T-helper 2 cell (primary cell): ENCODE data around the gene PELI2.
A peak's percentile ranks its signal among the peaks of the same experiment; 100 is the strongest.

Experiments used
- DNase-seq, 5 experiments: peaks; one replicate each; pipeline versions ENCODE4 v3.0.0 to v3.0.0-alpha.2; 2012 to 2022

The PELI2 gene

DNA sequence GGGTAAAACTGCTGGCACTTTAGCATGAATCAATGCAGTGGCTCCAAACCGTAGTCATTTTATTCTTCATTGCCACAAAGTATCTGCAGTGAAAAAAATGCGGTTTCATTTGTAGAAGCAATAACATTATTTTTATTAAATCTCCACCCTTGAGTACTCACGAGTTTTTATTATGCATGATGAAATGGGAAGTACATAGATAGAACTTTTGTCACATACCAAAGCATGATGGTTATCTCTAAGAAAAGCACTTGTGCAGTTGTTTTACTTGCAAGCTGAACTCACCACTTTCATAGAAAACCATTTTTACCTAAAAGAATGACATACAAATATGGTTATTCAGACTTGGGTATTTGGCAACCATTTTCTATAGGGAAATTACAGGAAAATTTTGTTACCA is 90.3 kb downstream of the PELI2 start:
- DNase-seq = no peak

DNA sequence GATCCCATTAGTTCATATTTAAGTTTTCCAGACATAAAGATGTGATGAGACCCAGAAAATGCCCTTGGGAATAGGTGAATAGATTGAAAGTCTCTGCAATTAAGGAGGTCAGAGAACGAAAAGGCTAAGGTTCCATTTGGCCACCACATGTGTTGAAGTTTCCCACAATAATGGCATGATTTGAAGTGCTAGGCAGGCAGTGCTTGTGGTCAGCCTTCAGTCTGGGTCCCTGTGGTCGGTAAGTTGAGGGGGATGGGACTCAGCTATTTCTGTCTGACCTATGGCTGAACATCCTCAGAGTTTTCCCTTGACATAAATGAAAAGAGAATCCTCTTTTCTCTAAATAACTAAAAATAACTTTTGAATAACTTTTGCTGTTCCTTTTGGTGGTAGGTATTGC is 92.4 kb downstream of the PELI2 start:
- DNase-seq = no peak

DNA sequence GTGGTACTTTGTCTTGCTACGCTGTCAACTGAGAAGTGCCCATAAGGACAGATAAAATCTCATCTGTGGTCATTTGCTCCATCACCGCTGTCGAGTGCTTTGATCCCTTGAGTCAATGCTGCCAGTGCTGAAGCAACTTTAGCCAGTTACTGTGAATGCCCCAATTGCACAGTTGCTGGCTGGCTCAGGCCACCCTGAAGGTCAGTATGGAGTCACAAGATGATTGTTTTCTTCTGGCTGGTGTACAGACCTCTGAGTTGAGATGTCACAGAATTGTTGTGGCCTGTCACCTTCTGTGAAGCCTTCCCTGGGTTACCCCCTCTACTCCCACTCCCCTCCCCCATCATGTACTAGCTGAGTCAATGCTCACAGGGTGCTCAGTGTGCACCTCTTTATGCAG is 92.9 kb downstream of the PELI2 start:
- DNase-seq = no peak

DNA sequence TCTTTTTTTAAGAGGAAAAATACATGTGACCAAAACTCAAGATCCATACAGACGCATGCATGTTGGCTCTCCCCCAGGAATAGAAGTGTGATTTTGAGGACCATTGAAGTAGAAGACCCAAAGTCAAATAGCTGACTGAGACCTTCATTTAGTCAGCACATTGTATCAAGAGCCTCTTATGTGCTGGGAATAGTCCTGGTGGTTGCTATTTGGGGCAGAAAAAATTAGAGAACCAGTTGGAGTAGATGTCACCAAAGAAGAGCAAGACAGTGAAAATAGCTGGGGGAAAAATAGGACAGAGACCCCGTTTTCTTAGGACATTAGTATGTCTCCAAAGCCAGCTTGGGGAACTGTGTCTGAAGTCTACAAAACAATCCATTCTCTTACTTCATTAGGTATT is 93.6 kb downstream of the PELI2 start:
- no peak for DNase-seq

DNA sequence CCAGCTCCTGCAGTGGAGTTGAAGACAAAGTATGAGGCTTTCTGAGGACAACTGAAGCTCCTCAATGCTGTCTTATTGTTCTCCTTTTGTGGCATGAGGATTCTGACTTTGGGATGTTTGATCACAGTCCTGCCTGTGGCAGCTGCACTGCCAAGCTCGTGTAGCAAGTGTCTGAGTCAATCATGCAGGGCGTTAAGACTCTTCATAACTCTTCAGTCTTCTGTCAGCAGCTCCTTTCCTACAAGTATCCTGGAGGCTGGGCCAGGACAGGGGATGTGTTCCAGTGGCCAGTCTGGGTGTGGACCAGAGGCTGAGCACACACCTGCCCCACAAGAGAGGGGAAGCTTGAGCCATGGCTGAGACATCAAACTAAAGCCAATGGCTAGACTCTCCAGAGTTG is 94.3 kb downstream of the PELI2 start:
- no peak for DNase-seq

DNA sequence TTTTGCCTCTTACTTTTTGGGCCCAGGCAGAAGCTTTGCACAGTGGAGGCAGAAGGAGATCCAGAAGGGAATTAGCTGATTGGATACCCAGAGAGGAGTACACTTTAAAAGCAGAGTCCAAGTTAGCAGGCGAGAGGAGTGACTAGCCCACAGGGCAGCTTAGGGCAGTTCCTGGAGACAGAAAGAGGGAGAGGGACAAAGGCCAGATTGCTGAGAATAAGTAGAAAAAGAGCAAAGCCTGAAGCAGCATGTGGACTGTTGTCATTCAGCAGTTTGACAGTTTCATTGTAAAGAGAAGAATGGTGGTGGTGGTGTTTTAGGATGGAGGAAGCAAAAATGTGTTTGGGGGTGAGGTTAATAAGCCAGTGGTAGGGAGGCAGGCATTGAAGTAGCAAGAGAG is 95.1 kb downstream of the PELI2 start:
- DNase-seq = no peak

DNA sequence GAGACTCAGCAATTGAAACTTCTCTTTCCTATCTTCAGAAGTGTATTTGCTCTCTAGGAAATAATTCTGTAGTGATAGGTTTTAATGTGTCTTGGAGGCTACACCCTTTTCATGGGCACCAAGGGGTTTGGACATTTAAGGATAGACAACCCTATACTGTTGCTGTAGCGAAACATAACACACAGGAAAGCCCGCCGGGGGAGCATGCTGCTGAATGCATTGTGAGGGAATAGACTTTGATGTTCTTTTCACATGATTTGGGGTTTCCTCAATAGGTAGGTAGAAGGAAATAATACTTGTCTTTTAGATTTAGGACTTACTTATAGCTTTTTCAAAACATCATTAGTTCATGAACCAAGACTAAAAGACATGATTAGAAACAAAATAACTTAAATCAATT is 97.0 kb downstream of the PELI2 start:
- no peak for DNase-seq

DNA sequence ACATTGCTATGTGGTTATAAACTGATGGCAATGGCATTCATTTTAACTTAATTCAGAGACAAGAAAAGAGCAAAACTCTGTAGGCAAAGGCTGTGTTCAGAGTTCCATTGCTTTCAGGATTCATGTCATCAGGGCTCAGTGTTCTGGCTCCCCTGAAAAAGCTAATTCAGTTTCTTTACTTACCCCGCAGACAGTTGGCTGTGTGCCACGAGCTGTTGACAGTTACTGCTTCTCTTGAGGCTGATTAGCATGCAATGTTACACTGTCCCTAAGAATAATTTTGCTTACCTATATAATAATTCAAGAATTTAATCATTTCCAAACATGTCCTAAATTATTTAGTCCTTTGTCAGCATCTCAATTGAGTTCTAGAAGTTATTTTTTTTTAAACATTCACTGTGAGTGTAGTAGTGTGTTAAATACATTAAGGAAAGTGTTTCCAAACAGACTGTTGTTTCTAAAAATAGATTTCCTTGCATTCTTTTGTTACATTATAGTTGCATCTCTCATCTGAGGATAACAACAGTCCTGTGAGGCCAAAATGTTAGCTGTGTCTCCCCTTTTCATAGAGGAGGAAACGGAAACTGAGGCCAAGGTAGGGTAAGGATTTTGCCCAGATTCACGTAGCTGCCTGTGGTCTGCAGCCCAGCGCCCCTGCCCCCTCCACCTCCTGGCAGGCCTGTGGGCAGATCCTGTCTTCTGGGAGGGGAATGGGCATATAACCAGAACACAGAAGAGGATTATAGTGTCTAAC is 98.6 kb downstream of the PELI2 start:
- DNase-seq = peak in 1 of 5 experiments; percentile 16

DNA sequence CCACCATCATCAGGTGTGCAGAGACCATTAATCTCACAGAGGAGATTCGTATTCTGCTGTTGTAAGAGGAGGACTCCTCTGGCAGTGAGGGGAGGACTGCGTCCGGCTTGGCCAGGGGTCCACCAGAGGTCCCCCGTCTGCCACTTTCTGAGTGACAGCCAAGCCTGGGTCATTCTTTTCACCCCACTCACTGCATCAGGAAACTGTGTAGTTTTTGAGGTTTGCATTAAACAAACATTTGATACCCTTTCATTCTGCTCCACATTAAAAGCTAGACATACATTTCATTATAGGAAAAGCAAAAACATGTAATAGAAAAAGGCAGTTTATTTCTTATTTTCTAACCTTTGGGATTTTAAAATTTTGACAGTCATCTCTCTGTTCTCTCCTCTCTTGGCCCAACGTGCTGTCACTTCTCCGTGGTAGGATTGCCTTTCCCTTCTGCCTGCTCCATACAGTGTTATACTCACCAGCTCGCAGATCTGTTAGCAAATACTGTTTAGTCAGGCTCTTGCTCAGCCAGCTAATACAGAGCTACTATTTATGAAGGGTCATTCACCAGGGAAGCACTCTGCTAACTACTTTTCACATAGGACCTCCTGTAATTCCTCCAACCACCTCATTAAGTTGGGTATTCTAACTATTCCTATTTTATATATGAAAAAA is 99.3 kb downstream of the PELI2 start:
- no peak for DNase-seq

DNA sequence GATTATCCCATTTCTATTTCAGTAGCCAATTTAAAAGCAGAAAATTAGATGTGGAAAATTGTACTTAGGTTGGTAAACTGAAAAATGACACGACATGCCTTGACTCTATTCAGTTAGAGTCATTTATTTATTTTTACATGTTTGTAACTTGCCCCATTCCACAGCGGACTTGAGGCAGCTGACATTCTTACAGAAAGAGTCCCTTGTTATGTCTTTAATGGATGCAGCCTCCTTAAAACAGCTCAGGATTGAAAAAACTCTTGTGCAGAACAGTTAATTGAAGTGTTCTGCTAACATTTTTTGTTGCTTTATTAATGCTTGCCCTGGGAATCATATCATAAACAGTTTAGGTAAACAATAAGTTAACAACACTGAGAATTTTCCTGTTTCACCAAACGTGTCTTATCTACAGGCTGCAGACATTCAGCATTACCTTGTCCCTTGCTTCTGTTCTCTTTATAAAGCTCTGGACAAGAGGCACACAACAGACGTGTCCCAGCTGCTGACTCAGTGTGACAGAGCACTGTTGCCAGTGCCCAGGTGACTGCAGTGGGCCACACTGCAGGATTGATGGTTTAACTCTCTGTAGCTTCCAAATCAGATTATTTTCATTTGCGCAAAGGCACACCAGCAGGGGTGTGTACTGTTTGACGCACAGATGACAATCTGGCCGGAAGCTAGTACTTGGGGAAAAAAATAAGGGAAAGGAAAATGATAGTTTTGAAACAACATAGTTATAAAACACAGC is 101.6 kb downstream of the PELI2 start:
- DNase-seq = no peak

DNA sequence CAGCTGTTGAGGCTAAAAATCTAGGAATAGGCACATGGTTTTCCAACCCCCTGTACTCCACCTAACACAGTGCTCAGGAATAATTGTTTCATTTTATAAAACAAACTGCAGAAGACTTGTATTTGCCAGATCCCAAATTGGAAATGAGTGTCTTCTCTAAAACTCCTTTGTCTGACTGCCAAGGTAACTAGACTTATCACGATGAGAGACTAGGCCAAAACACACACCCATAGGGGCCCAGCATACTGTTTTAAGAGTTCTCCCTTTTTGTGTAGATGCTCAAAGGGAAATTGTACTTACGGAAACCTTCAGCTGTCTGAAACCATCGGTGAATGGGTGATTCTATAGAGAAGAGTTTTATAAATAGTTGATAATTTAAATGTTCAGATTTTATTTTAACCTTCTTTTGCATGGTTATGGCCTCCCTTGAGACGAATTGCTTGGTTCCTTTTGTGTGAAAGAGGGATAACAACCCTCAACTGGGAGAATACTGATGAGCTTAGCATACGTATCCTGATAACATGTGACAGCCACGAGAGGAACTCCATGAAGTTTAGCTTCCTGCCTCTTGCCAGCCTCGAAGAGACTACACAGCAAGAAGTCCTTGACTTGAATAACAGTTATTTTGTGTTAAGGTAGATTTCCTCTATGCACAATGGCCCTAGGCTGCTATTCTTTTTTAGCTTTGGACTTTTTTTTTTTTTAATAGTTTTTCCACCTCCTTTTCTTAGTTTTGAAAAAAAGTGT is 103.3 kb downstream of the PELI2 start:
- DNase-seq = no peak

DNA sequence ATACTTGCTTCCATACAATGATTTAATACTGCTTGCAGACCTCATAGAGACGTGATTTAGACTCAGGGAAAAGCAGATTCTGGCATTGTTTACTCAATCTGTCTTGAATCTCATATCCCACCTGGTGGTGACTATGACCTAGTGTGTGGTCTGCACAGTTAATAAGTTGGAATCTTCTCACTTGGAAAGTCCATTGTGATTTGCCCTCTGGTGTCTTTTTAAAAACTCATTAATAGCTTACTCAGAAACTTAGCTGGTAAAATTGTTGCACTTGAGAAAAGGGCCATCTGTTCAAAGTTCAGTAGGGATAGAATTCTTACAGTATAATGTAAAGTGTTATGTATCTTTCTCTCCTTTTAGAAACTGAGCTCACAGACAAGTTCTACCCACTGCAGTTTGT is 106.0 kb downstream of the PELI2 start:
- DNase-seq = no peak

DNA sequence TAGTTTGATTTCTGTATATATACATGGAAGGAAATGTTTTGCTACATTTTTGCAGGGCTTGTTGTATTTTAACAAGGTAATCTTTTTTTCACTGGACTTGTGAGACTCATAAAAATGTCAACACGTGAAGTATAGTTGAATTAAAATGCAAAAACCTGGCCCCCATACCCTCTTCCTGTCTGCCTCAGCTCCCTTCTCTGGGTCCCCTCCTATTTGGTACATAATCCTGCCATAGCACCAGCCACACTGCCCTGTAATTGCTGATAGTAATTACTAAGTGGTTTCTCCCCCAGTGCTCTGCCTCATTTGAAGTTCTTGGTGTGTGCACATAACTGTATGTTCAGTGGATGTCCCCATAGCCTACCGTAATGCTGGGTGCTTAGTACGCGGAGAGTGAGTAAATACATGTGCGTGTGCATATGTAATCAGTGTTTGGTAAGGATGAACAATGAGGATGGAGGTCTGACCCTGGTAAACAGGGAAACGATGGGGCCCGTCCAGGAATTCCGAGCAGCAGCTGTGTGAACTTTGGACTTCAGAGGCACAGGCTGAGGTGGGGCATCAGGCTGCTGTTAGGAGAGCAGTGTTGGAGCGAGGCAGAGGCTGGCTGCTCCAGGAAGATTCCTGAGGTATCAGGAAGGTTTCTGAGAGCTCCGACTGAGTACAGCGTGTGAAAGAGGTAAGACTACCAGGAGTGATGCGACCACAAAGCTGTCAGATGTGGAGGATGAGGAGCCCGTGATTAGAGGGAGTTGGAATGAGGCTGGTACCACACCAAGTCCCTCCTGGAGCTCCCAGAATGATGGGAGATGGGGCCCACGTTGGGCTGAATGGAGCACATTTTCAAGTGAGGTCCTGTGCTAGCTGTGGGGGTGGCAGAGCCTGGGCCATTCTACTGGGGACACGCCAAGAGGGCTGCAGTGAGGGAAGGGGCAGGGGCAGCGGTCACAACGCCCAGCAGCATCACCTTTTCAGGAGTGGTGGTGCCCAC is 106.8 kb downstream of the PELI2 start:
- DNase-seq = no peak

DNA sequence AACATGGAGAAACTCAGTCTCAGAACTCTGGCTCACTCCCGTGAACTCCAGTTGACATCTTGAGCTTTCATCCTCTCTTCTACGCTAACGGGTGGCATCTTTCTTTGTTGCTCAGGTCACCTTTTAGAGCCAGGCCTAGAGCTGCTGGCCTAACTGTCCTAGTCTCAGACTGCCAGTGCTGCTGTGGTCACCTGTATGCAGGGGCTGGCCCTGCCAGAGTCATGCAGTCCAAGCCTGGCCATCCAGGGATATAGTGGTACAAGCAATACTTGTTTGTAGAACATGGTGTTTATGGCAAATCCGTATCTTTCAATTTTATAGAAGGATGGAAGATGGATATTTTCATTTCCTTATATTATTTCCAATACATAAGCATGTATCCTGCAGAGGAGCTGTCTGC is 117.2 kb downstream of the PELI2 start:
- no peak for DNase-seq

DNA sequence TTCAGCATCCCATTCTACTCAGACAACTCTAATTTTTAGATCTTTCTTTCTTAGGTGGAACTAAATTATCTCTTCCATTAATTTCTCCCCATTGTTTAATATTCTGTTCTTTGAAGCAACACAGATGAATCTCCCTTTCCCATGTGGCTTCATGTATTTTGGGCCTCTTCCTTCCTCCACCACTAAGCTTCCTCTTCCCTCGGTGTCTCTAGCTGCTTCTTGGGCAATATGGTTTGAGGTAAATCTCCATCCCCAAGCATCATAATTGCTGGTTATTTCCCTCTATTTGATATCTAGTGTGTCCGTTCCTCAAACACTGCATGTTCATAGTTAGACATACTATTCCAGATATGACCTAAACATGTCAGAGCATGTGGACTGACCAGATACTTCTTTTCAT is 119.2 kb downstream of the PELI2 start:
- no peak for DNase-seq

DNA sequence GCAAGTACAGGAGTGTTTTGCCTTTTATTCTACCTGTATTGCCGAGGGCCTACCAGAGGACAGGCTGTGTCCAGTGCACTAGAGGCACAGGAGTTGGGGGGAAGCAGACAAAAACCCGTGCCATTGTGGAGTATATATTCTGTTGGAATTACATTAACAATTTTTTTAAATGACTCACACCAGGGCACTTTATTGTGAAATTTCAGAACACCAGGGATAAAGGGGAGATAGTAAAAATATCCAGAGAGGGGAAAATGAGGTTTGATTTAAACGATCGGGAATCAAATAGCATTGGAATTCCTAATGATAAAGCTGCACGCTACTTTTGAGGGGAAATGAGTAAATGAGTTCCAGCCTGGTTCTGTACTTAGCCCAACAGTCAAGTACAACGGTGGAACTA is 123.2 kb downstream of the PELI2 start:
- DNase-seq = no peak

DNA sequence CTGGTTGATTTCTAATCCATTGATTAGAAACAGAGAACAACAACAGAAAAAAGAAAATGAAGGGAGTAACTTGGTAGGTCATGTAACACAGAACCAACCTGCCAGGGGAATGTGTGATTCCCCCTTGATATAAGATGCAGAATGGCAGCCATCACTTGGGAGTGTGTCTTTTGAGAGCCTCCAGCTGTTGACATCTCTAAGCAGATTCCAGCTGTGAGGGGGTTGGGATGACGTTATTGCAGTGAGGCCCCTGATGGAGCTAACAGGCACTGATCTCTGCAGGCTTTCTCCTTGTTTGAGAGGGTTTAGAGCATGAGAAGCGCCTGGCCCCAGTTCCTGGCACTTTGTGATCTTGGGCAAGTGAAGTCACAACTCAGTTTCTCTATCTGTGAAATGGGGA is 124.9 kb downstream of the PELI2 start:
- DNase-seq = no peak

DNA sequence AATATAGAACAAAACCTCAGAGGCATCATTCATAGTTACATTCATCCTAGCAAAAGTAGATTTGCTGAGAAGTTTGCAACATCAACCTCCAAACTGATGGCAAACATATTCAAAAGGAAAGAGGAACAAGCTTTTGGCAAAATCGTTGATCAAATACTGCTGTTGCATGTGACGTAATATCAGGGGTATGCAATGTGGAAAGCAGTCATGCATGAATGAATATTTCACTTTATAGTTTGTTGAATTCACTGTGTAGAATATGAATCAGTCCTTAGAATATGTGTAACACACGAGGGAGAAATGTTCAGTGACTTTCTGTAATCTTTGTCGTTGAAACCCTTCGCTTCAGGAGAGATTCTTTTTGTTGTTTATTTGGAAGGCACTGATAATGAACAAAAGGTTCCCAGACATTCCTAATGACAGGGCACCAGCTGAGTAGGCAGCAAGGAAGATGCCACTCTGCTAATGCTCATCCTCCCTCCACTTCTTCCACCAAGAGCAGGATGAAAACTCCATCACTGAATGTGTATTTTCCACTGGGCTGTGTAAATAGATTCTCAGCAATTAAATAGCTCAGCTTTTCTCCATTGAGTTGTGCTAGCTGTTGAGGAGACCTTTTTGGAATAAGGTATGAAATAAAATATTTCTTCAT is 126.1 kb downstream of the PELI2 start:
- DNase-seq = no peak

DNA sequence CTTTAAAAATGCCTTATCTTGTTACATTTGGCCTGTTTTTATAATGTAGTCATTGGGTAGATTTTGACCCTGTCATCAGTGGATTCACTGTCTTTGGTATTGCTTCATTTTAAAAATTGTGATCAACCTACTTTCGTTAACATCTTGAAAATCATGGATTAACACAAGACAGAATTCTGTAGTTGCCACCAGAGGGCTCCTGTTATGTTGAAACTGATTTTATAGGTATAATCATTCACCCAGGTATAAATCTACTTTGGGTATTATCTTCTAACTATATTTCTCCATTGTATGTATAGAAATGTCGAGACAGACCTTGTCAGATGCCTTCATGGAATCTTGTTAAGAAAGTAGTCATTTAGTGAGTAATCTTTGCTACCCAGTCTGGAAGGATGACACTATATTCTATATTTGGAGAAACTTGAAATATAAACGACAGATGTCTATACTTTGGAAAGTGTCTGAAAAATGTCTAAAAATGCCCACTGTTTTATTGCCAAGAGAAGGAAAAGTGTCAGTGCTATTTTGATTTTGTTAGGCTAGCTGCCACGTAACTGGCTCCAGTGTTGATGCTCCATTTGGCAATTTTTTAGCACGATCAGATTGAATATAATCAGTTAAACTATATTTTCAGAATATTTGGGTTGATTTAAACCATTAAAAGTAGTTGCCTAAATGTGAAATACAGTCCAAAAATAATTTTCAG is 129.4 kb downstream of the PELI2 start:
- DNase-seq = no peak

DNA sequence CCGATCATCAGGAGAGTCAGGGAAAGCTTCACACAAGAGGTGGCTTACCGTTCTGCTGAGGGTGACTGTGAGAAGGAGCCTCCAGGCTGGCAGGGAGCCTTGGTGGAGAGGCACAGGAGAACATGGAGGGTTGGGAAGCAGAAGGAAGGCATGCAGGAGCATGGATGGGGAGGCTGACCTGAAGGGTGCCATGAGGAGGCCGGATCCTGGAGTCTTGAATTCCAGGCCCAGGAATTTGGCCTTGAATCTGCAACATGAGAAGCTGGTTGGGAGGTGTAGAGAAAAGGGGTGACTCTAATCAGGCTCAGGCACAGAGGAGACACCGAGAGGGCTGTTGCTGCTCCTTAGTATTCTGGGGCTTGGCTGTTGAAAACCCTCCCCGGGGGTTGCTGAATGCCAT is 130.2 kb downstream of the PELI2 start:
- DNase-seq = no peak

DNA sequence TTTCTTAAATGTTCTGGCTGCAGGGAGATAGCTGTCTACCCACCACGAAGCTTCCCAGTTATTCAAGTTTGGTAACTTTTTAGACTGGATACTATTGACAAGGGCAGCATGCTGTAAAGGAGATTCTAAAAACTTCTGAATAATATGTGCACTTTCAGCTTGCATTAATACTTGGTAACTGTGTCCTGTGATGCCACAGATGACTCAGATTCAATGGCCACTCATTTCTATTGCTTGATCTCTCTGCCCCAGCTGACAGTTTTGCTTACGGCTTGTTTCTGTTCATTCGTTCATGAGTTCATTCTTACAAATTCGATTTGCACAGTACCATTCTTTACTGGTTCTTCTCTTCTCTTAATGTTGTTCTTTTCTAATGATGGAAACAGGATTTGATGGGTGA is 142.8 kb downstream of the PELI2 start:
- no peak for DNase-seq
